GM18873 (cell line): ENCODE results near the gene MFAP1.
"Not testable (repeated sequence)": the region's sequence is repeated elsewhere in the genome, so short reads cannot be mapped to it uniquely, and the experiment has no call there.

Experiments
- ATAC-seq: cut with Tn5 transposase; IDR thresholded peaks from one replicate; pipeline ENCODE4 v1.9.1; 2021; ENCODE audit warnings: mild to moderate bottlenecking, moderate library complexity, moderate number of reproducible peaks; ENCODE audit not compliant: unreplicated experiment, low FRiP score

Gene MFAP1

GRCh38 chr15:43825305-43825704 lies 815 bp upstream of the MFAP1 start:
- ATAC-seq = not testable (repeated sequence)

DNA sequence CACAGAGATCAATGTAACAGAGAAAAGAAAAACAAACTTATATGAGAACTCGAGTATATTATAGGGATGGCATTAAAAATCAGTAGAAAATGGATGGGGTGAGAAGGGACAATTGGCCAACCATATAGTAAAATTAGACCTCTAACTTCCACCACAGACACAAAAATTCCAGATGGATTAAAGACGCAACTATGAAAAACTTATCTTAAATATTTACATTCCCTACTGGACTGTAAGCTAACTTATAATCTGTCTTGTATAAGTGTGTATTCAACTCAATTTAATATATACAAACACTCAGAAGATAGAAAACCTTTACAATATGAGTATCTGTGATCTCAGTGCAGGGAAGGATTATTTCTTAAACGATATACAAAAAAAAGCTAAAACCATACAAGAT lies 3.0 kb downstream of the MFAP1 start:
- ATAC-seq = no peak

DNA sequence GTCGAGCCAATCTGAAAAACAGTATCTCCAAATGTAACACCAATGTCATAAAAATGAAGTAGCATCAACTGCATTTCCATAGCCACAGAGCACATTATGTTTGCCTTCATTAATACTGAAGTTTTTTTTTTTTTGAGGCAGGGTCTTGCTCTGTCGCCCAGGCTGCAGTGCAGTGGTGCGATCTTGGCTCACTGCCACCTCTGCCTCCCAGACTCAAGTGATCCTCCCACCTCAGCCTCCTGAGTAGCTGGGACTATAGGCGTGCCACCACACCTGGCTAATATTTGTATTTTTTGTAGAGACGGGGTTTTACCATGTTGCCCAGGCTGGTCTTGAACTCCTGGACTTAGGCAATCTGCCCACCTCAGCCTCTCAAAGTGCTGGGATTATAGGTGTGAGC lies 9.4 kb downstream of the MFAP1 start:
- ATAC-seq = not testable (repeated sequence)

- no peak for ATAC-seq
Measured at GRCh38 chr15:43808960-43809678, 15.4 kb downstream of the MFAP1 start.

- ATAC-seq = no peak
Measured at GRCh38 chr15:43808435-43808950, 16.0 kb downstream of the MFAP1 start.

DNA sequence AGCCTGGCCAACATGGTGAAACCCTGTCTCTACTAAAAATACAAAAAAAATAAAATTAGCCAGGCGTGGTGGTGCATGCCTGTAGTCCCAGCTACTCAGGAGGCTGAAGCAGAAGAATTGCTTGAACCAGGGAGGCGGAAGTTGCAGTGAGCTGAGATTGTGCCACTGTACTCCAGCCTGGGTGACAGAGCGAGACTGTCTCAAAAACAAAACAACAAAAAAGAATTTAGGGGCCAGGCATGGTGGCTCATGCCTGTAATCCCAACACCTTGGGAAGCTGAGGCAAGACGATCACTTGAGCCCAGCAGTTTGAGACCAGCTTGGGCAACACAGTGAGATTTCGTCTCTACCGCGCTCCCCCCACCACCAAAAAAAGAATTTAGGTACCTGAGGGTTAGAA lies 21.8 kb downstream of the MFAP1 start:
- not testable (repeated sequence) for ATAC-seq

DNA sequence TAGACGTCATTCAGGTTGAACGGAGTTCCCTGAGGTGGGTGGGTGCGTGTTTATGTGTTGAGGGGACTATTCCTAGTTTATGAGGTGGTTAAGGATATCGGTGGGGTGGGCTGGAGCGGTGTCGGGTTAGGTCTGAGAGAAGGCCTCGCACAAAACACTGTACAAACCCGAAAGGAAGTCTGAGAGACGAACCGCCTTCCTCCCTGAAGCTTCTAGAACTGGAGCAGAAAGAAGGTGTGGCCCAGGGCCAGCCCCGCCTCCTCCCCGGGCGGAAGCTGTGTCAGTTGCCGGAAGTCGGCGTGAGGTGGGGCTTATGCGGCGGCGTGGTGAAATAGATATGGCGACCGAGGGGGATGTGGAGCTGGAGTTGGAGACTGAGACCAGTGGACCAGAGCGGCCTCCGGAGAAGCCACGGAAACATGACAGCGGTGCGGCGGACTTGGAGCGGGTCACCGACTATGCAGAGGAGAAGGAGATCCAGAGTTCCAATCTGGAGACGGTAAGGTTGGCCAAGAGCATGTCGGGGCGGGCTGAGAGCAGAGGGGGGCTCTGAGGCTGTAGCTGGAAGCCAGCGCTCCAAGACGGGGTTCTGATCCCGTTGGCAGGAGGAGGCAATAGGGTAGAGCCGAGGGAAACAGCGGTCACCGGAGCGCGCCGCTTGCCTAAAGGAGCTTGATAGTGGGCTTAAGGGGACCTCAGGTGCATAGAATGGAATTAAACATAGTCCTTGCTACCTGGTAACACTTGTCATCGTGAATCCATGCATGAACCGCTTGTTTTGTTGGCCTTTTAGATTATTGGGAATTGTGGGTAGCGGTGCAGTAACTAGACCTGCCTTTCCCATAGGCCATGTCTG lies 24.0 kb downstream of the MFAP1 start, which contains the start of gene HYPK:
TSS of gene HYPK (plus strand) at position 314 of the 856 bp plus-strand sequence. CDS start at position 338, 24 bp downstream.
- ATAC-seq = no peak

DNA sequence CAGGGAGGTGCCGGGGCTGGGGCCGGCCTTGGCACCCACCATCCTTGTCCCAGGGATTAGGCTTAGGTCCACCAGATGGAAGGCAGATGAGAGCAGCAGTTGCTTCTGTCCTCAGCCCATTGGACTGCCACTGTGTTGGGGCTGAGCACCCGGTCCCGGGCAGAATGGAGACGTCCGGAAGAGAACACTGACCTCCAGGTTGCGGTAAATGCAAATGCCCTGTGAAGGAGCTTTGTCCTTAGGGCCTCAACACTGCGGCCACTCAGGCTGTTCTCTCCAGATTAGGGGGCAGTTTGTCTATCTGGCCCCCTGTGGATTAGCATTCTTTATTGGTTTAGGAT lies 24.6 kb downstream of the MFAP1 start, which contains the start of gene SERINC4:
TSS of gene SERINC4 (minus strand) at position 276 of the 341 bp plus-strand sequence. CDS start at position 42, 234 bp downstream.
- no peak for ATAC-seq

GRCh38 chr15:43799209-43799944 lies 25.1 kb downstream of the MFAP1 start:
- ATAC-seq = no peak

DNA sequence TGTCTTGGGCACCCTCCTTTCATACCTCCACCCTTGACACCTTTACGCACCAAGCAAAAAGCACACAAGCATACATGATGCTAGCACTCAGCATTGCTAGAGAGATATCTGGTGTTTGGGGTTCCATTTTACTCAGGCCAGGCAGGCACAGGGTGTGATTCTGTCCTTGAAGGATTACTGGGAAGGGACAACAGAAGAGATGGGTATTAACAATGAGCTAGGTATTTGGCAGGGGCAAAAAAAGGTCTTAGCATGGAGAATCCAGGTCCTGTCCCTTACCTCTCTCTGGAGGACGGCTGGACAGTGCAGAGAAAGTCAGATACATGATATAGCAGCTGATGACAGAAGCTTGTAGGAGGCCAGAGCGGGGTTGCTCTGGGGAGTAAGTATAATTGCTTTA lies 27.9 kb downstream of the MFAP1 start:
- no peak for ATAC-seq

DNA sequence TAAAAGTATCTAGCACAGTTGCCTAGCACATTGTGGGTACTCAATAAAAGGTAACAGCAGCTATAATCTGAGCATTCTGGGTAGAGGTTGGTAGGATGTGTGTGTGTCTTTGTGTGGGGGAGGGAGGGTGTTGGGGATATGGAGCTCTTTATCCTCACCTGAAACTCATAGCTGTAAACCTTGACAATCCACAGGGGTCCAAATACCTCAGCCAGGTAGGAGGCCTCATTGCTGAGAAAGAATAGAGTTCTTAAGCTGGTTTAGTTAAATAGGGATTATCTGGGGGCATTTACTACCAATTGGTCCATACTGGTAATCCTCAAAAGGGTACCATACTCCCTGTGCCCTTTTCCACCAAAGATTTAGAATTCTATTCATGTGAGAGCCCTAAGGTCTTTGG lies 28.5 kb downstream of the MFAP1 start:
- no peak for ATAC-seq

GRCh38 chr15:43795197-43795596 lies 29.3 kb downstream of the MFAP1 start:
- ATAC-seq = no peak

GRCh38 chr15:43794269-43795037 lies 30.0 kb downstream of the MFAP1 start:
- no peak for ATAC-seq

- ATAC-seq = no peak
Measured at GRCh38 chr15:43793647-43794046, 30.8 kb downstream of the MFAP1 start.

DNA sequence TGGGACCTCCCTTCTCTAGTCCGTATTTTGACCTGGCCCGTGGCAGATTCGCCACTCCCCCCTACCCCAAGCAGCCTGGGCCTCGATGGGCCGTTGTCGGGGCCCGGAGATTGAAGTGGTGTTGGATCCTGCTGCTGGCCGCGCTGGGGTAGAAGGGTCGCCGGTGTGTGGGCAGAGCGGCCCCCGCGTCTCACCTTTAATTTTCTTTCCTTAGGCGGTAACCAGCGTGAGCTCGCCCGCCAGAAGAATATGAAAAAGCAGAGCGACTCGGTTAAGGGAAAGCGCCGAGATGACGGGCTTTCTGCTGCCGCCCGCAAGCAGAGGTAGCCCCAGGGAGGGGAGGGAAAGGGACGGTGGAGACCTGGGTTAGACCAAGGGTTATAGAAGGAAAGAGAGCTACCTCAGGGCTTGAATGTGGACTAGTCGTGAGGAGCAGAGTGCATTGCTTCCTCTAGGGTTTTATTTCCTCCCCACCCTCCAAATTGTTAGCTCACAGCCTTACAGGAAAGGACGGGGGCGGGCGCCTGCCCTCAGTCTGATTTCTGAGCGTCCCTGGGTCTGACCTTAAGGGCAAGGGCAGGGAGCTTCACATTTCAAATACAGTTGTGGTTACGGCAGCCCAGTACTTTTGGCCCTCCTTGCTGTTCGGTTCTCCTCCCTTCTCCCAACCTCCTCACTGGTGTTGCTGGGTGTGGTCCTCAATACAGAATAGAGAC lies 31.6 kb downstream of the MFAP1 start:
- no peak for ATAC-seq

DNA sequence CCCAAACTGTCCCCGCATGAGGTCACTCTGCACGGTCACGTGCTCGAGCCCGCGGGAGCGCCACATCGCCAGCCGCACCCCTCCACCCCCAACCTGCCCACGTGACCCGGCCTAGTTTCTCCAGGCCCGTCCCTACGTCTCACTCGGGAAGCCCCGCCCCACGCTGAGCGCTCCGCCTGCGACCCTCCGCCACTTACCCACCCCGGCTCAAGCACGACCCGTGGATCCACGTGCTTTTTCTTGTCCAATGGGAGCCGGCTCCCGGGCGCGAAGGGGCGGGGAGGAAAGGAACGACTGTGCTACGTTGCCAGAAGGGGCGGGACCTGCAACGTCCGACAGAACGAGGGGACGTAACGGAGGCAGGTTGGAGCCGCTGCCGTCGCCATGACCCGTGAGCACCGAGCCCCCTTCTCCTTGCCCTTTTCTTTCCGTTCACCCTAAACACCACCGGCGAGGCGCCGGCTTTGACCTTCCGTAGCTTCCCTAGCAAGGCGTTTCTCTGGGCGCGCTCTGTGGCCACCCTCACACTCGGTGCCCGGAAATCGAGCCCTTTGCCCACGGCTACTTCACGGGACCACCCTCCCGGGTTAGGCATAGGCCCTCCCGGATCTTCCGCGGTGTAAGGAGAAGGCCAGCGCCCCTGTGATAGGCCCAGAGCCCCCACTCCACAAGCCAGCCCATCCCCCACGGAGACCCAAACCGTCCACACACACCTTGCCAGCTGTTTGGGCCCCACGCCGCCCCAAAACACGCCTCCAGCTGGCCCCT lies 32.3 kb downstream of the MFAP1 start, which contains the start of gene SERF2:
TSS of gene SERF2 (plus strand) at position 328 of the 768 bp plus-strand sequence. CDS start at position 385, 57 bp downstream.
- ATAC-seq = peak; percentile 89

DNA sequence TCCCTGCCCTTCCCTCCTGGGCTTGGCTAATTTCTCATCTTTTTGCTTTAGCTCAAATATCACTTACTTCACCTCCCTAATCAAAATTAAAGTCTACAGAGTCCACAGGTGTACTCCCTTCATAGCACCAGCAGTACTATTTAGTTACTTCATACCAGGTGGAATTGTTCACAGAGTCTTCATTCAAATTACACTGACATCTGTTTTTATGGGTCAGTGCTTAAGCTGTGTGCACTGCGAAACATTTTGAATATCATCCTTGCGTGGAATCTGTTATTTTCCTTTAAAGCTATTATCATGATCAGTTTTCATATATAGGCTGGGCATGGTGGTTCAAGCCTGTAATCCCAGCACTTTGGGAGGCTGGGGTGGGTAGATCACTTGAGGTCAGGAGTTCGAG lies 35.1 kb downstream of the MFAP1 start:
- no peak for ATAC-seq

DNA sequence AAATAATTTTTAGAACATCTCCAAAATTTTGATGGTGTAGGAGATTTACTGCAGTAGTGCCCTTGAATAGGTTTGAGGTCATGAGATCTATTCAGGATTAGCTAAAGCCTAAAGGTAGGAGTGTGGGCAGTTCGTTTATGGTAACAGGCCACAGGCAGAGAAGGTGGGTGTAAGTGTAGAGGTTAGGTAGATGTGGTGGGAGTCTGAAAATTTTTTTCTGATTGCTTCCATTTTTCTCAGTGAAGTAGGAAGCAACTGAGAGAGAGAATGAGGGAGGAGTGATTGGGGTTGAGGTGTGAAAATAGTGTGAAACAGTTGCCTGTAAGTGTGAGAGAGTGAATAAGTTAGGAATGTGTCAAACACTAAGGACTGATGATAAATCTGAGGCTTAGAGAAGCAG lies 45.5 kb downstream of the MFAP1 start:
- no peak for ATAC-seq
